ENCODE measurements around the gene COBLL1.

DNA sequence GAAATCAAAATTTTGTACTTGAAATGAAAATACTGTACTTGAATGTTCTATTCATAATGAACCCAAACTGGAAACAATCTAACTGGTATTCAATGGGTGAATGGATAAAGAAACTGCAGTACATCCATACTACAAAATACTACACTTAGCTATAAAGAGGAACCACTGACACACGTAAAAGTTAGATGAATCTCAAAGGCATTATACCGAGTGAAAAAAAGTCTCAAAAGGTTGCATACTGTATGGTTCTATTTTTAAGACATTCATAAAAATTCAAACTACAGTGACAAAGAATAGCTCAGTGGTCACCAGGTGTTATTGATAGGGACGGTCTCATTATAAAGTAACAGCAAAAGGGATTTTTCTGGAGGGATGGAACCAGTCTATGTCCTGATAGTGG is 41.1 kb downstream of the COBLL1 start:
- TF ChIP-seq CTCF (IDR thresholded peaks at IDR 0.05; ENCODE audit: low read depth, low read length) (no peak), POLR2A (IDR thresholded peaks at IDR 0.05; ENCODE audit: extremely low read depth, insufficient read length) (no peak)
- TF ChIP-seq, protein P1, sequence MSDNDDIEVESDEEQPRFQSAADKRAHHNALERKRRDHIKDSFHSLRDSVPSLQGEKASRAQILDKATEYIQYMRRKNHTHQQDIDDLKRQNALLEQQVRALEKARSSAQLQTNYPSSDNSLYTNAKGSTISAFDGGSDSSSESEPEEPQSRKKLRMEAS (IDR thresholded peaks at IDR 0.05; ENCODE audit: low read depth, low read length), result no peak
